Upper lobe of left lung (tissue), 6 donors: ENCODE data around the gene CCDC195. TPM values are rescaled to one million over a fixed set of nuclear protein-coding genes. Genes with fewer than 3 reads are reported as not detected.

Experiments used
- ATAC-seq, 2 donors: fragments of 200-7000 bp; cut with Tn5 transposase; one replicate each; pipeline ENCODE4 v1.9.1; 2022; ENCODE audit warnings: mild to moderate bottlenecking in 2 of 2, moderate library complexity in 2 of 2; ENCODE audit not compliant: low FRiP score in 2 of 2
- DNase-seq, 2 donors: peaks; one replicate each; pipeline ENCODE4 v3.0.0-alpha.2; 2019 to 2020
- H3K27ac ChIP-seq, 4 donors: fragments of 200-600 bp; sonication (generic); one replicate each; pipeline ENCODE4 v1.5.1; 2016 to 2019
- H3K27me3 ChIP-seq, 4 donors: fragments of 200-600 bp; sonication (generic); one replicate each; pipeline ENCODE4 v1.5.1; 2017 to 2019
- H3K36me3 ChIP-seq, 4 donors: fragments of 200-600 bp; sonication (generic); one replicate each; pipeline ENCODE4 v1.5.1; 2016 to 2019
- H3K4me1 ChIP-seq, 4 donors: fragments of 200-600 bp; sonication (generic); one replicate each; pipeline ENCODE4 v1.5.1; 2018 to 2019
- H3K4me3 ChIP-seq, 4 donors: fragments of 200-600 bp; sonication (generic); one replicate each; pipeline ENCODE4 v1.5.1; 2017 to 2019; ENCODE audit warnings: mild to moderate bottlenecking in 2 of 4, moderate library complexity in 1 of 4
- H3K9me3 ChIP-seq, 4 donors: fragments of 200-600 bp; sonication (generic); one replicate each; pipeline ENCODE4 v1.5.1; 2018 to 2019
- EP300 ChIP-seq, 4 donors: sonication (generic); formaldehyde crosslinking; IDR thresholded peaks; one replicate each; pipeline ENCODE4 v1.5.1; 2017; ENCODE audit warnings: antibody characterized with exemption in 4 of 4, control low read depth in 2 of 4
- POLR2A ChIP-seq, 4 donors: fragments of 450-650 bp; IDR thresholded peaks; one replicate each; pipeline ENCODE4 v1.5.1; 2016 to 2017; ENCODE audit warnings: antibody characterized with exemption in 4 of 4, mild to moderate bottlenecking in 2 of 4
- POLR2AphosphoS5 ChIP-seq, 2 donors: sonication (generic); formaldehyde crosslinking; IDR thresholded peaks; one replicate each; pipeline ENCODE4 v1.5.1; 2017; ENCODE audit warnings: antibody characterized with exemption in 2 of 2
- WGBS, 2 donors: methylation state at CpG; one replicate each; pipeline ENCODE4 v1.1.5; 2017 to 2018; 5-methylcytosine and 5-hydroxymethylcytosine counted together
- total RNA-seq, 6 donors: library from RNA; depleted of rRNA in 4 of 6; stranded (reverse); fragments of >200 nt in 4 of 6; gene quantifications; one replicate each; pipeline versions ENCODE4 v1.1.0 to v1.2.1, GENCODE V29; 2016 to 2021
- TF ChIP-seq, protein P1 (sequence below), 6 experiments: fragments of 450-650 bp in 4 of 6; fragments of 200-600 bp in 2 of 6; sonication (generic) in 2 of 6; IDR thresholded peaks; one replicate each; pipeline ENCODE4 v1.5.1; 2016 to 2019; ENCODE audit warnings: antibody characterized with exemption in 6 of 6
- donor health status: DM: no; HTN: no; CAD: no; lungs with moderate emphysema.
- donor health status: DM: no; HTN: yes; CAD: no; lungs with severe emphysema.

CCDC195 gene, protein sequence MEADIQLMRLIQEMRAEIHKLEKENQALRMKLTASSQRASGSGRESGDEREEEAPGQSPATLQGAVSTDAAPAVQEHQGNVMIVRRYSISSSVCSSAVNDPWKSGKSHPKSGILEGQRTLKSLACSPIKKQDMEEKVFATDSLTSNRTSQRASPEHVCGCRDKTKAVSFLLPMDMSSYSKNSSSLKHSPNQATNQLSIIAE
- total RNA-seq, result not detected

- TF ChIP-seq POLR2A (IDR thresholded peaks at IDR 0.05) (no peak), EP300 (IDR thresholded peaks at IDR 0.05) (no peak)
- Histone ChIP-seq H3K27ac (no peak within 1 kb of the TSS), H3K36me3 (no peaks in the 10 kb centered on the region), H3K9me3 (no peaks in the 10 kb centered on the region), H3K4me3 (no peak within 1 kb of the TSS), H3K4me1 (no peaks in the 10 kb centered on the region), H3K27me3 (no peaks in the 10 kb centered on the region)
- ATAC-seq, result no peak
- no peak for DNase-seq
- 93 to 96% methylated on average over 5 of the region's 5 CpGs for WGBS, 2 donors
These were observed at the start of gene CCDC195 for GRCh38 chr2:224716201-224716600. CCDC195 (minus strand) TSS chr2:224716365; CDS start chr2:224716365, 0 bp downstream.

DNA sequence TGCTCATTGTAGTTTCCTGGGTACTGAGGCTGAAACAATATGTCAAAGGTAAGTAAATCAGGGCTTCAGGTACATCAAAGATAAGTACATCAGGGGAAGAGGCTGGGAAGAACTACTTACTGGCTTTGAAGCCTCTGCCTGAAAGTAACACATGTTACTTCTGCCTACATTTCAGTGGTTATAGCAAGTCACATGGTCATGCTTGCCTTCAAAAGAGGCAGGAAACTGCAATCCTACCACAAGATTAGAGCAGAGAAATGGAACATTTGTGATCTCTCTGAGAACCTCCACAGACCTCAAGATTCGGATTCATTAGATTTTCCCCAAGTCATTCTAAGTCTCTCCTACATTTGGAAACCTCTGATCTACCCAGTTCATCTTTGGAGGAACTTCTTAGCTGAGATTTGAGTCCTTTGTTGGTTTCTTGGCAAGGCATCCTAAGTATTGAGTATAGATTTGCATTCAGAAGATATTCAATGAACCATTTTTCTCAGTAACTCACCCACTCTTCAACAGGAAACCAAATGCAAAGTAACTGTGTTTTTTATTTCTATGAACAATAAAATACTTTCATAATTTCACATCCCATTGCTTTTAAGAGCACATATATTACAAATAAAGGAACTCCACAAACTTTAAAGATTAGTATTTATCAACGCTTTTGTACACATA is 48.5 kb upstream of the CCDC195 start:
- DNase-seq (no peak), ATAC-seq (no peak)
- H3K27ac ChIP-seq, result no peak overlapping the region
- no peak for TF ChIP-seq POLR2AphosphoS5 (IDR thresholded peaks at IDR 0.05)
- no peak for TF ChIP-seq POLR2A (IDR thresholded peaks at IDR 0.05)
- TF ChIP-seq, protein P1, sequence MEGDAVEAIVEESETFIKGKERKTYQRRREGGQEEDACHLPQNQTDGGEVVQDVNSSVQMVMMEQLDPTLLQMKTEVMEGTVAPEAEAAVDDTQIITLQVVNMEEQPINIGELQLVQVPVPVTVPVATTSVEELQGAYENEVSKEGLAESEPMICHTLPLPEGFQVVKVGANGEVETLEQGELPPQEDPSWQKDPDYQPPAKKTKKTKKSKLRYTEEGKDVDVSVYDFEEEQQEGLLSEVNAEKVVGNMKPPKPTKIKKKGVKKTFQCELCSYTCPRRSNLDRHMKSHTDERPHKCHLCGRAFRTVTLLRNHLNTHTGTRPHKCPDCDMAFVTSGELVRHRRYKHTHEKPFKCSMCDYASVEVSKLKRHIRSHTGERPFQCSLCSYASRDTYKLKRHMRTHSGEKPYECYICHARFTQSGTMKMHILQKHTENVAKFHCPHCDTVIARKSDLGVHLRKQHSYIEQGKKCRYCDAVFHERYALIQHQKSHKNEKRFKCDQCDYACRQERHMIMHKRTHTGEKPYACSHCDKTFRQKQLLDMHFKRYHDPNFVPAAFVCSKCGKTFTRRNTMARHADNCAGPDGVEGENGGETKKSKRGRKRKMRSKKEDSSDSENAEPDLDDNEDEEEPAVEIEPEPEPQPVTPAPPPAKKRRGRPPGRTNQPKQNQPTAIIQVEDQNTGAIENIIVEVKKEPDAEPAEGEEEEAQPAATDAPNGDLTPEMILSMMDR (IDR thresholded peaks at IDR 0.05), result no peak
- no peak for TF ChIP-seq EP300 (IDR thresholded peaks at IDR 0.05)
- H3K4me1 ChIP-seq, result no peaks in the 10 kb centered on the region
- peaks cover 0 to 6% (median 0%) of the 10 kb centered on the region in 4 donors for H3K36me3 ChIP-seq
- H3K9me3 ChIP-seq, result no peaks in the 10 kb centered on the region
- H3K27me3 ChIP-seq, result no peaks in the 10 kb centered on the region
- 88 to 92% methylated on average over 2 of the region's 2 CpGs for WGBS, 2 donors
- H3K4me3 ChIP-seq, result no peak overlapping the region

DNA sequence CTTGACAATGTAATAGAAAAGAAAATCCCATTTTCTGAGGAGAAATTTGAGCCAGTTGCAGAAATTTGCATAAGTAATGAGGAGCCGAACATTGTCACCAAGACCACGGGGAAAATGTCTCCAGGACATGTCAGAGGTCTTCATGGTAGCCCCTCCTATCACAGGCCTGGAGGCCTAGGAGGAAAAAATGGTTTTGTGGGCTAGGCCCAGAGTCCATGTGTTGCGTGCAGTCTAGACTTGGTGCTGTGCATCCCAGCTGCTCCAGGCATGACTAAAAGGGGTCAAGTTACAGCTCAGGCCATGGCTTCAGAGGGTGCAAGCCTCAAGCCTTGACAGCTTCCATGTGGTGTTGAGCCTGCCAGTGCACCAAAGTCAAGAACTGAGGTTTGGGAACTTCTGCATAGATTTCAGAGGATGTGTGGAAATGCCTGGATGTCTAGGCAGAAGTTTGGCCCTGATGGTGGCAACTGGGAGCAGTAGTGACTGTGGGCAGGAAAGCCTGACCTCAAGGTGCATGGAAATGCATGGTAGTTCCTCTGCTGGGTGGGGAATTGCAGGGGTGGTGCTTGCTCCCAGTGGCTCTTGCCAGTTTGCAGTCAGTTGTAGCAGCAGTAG is 41.9 kb upstream of the CCDC195 start:
- Histone ChIP-seq H3K27ac (no peak overlapping the region), H3K4me3 (no peak overlapping the region), H3K9me3 (peaks cover 0 to 16% (median 13%) of the 10 kb centered on the region in 4 donors), H3K4me1 (no peaks in the 10 kb centered on the region), H3K27me3 (no peaks in the 10 kb centered on the region), H3K36me3 (no peaks in the 10 kb centered on the region)
- no peak for ATAC-seq
- DNase-seq, result no peak
- no peak for TF ChIP-seq POLR2AphosphoS5 (IDR thresholded peaks at IDR 0.05)
- no peak for TF ChIP-seq POLR2A (IDR thresholded peaks at IDR 0.05)
- TF ChIP-seq EP300 (IDR thresholded peaks at IDR 0.05), result no peak
- TF ChIP-seq, protein P1 (IDR thresholded peaks at IDR 0.05), result no peak
- WGBS, 2 donors, result 82 to 94% methylated on average over 3 of the region's 3 CpGs

DNA sequence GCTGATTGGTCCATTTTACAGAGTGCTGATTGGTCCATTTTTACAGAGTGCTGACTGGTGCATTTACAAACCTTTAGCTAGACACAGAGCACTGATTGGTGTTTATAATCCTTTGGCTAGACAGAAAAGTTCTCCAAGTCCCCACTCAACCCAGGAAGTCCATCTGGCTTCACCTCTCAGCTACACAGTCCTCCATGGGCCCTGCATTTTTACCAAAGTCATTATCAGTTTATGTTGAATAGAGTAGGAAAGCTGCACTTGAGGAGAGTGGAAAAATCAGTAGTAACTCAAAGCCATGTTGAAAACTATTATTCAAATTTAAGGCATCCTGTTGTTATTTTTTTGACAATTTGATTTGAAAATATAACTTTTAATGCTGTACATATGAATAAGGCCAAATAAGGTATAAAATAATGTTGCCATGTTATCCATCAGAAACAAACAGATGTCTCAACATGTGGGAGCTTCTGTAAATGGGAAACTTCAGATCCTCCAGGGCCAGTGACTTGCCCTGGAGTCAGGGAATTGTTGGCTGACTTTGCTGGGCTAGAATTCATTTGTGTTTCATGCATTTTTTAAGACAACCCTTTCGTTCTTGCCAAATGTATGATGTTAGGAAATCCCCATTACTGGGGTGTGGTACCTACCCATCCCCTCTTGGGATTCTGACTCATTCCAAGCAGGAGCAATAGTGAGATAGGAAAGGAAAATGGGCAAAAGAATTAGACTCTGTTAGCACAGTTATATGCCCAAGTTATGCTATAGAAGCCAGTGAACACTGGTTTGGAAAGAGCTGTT is 37.8 kb upstream of the CCDC195 start:
- Histone ChIP-seq H3K36me3 (no peaks in the 10 kb centered on the region), H3K9me3 (peaks cover 0 to 16% (median 12%) of the 10 kb centered on the region in 4 donors), H3K27me3 (no peaks in the 10 kb centered on the region), H3K27ac (no peak overlapping the region), H3K4me3 (no peak overlapping the region), H3K4me1 (no peaks in the 10 kb centered on the region)
- ATAC-seq (peak in 1 of 2 donors; percentile 94), DNase-seq (no peak)
- TF ChIP-seq, protein P1 (IDR thresholded peaks at IDR 0.05), result no peak
- TF ChIP-seq EP300 (IDR thresholded peaks at IDR 0.05) (no peak), POLR2AphosphoS5 (IDR thresholded peaks at IDR 0.05) (no peak), POLR2A (IDR thresholded peaks at IDR 0.05) (no peak)
- 81 to 90% methylated on average over 1 of the region's 1 CpG for WGBS, 2 donors
